Measurements from ENCODE around the gene MLH3. TPM values are rescaled to one million over a fixed set of nuclear protein-coding genes. Genes with fewer than 3 reads are reported as not detected.

Gene MLH3
- total RNA-seq, 2 experiments from 2014 or later: 6.6 to 6.7 TPM

- DNase-seq (ENCODE audit: low spot score): no peak
- H3K9me3 ChIP-seq (ENCODE audit: low read length): no peaks in the 10 kb centered on the region
- BruUV-seq (replicated peaks): no TSS peak
- peaks cover 67% of the 10 kb centered on the region for H3K36me3 ChIP-seq (ENCODE audit: insufficient read depth, low read length)
- CTCF ChIA-PET (ENCODE audit: unreplicated experiment): no interaction called here
- no peaks in the 10 kb centered on the region for H3K79me2 ChIP-seq (ENCODE audit: insufficient read depth, low read depth, low read length)
- no peak overlapping the region for H3K4me2 ChIP-seq (ENCODE audit: low read length)
- no peaks in the 10 kb centered on the region for H3K4me1 ChIP-seq (ENCODE audit: insufficient read depth, low read length, poor library complexity, severe bottlenecking)
- no peak overlapping the region for H3K4me3 ChIP-seq (ENCODE audit: low read depth, low read length, poor library complexity, severe bottlenecking)
- intact Hi-C loops (cut with micrococcal nuclease; ENCODE audit: unreplicated experiment): no loop called here
- TF ChIP-seq EZH2phosphoT487 (IDR thresholded peaks at IDR 0.05; ENCODE audit: borderline replicate concordance, low read depth, low read length): no peak
- TF ChIP-seq CTCF (conservative IDR thresholded peaks at IDR 0.05; ENCODE audit: low read length): no peak
- POLR2A ChIA-PET: interaction anchor here (0.6 kb wide), 1 partner anchor 228 kb away, joined by 3 read pairs; no protein-coding TSS in a partner anchor
- no peaks in the 10 kb centered on the region for H4K20me1 ChIP-seq (ENCODE audit: insufficient read depth, low read length)
- no peaks in the 10 kb centered on the region for H3K9me2 ChIP-seq (ENCODE audit: insufficient read depth, low read length)
- no peak overlapping the region for H3K27ac ChIP-seq (ENCODE audit: low read depth, low read length, poor library complexity, severe bottlenecking)
- no peak overlapping the region for H2AFZ ChIP-seq (ENCODE audit: low read length)
Measured at GRCh38 chr14:75083271-75083670, 32.0 kb upstream of the MLH3 start.

- Histone ChIP-seq H2AFZ (ENCODE audit: low read length) (no peak overlapping the region), H3K4me3 (ENCODE audit: low read depth, low read length, poor library complexity, severe bottlenecking) (no peak overlapping the region), H4K20me1 (ENCODE audit: insufficient read depth, low read length) (no peaks in the 10 kb centered on the region), H3K4me2 (ENCODE audit: low read length) (no peak overlapping the region), H3K9me2 (ENCODE audit: insufficient read depth, low read length) (no peaks in the 10 kb centered on the region), H3K79me2 (ENCODE audit: insufficient read depth, low read depth, low read length) (no peaks in the 10 kb centered on the region), H3K27ac (ENCODE audit: low read depth, low read length, poor library complexity, severe bottlenecking) (no peak overlapping the region), H3K9me3 (ENCODE audit: low read length) (no peaks in the 10 kb centered on the region), H3K4me1 (ENCODE audit: insufficient read depth, low read length, poor library complexity, severe bottlenecking) (no peaks in the 10 kb centered on the region), H3K36me3 (ENCODE audit: insufficient read depth, low read length) (peaks cover 51% of the 10 kb centered on the region)
- POLR2A ChIA-PET: interaction anchor here (0.6 to 0.7 kb wide), 2 partner anchors 140 to 454 kb away, joined by 3 read pairs; no protein-coding TSS in a partner anchor
- no TSS peak for BruUV-seq (replicated peaks)
- CTCF ChIA-PET (ENCODE audit: unreplicated experiment): no interaction called here
- TF ChIP-seq EZH2phosphoT487 (IDR thresholded peaks at IDR 0.05; ENCODE audit: borderline replicate concordance, low read depth, low read length) (no peak), CTCF (conservative IDR thresholded peaks at IDR 0.05; ENCODE audit: low read length) (no peak)
- intact Hi-C loops (cut with micrococcal nuclease; ENCODE audit: unreplicated experiment): no loop called here
- no peak for DNase-seq (ENCODE audit: low spot score)
Measured at GRCh38 chr14:75081660-75082229, 30.5 kb upstream of the MLH3 start.

GRCh38 chr14:75079521-75079920, 28.3 kb upstream of the MLH3 start:
- ChIA-PET POLR2A (interaction anchor here (0.6 to 1.0 kb wide), 7 partner anchors 12 to 465 kb away, joined by 3 to 7 read pairs (median 3); partner anchors contain the start of gene ACYP1), CTCF (ENCODE audit: unreplicated experiment) (no interaction called here)
- Histone ChIP-seq H3K4me3 (ENCODE audit: low read depth, low read length, poor library complexity, severe bottlenecking) (no peak overlapping the region), H2AFZ (ENCODE audit: low read length) (no peak overlapping the region), H3K9me2 (ENCODE audit: insufficient read depth, low read length) (no peaks in the 10 kb centered on the region), H3K9me3 (ENCODE audit: low read length) (no peaks in the 10 kb centered on the region), H3K4me2 (ENCODE audit: low read length) (no peak overlapping the region), H3K79me2 (ENCODE audit: insufficient read depth, low read depth, low read length) (no peaks in the 10 kb centered on the region), H3K4me1 (ENCODE audit: insufficient read depth, low read length, poor library complexity, severe bottlenecking) (no peaks in the 10 kb centered on the region), H4K20me1 (ENCODE audit: insufficient read depth, low read length) (no peaks in the 10 kb centered on the region), H3K36me3 (ENCODE audit: insufficient read depth, low read length) (peaks cover 31% of the 10 kb centered on the region), H3K27ac (ENCODE audit: low read depth, low read length, poor library complexity, severe bottlenecking) (no peak overlapping the region)
- intact Hi-C loops (cut with micrococcal nuclease; ENCODE audit: unreplicated experiment): no loop called here
- DNase-seq (ENCODE audit: low spot score): no peak
- BruUV-seq (replicated peaks): no TSS peak
- no peak for TF ChIP-seq CTCF (conservative IDR thresholded peaks at IDR 0.05; ENCODE audit: low read length)
- no peak for TF ChIP-seq EZH2phosphoT487 (IDR thresholded peaks at IDR 0.05; ENCODE audit: borderline replicate concordance, low read depth, low read length)

Data from OCI-LY7 (cell line).